Erythroblast (primary cell): ENCODE measurements around the gene SH3BP5.

Experiments
- GATA1 ChIP-seq: IDR thresholded peaks from 2 replicates; pipeline ENCODE4 v1.6.1; 2011; ENCODE audit warnings: low read depth, mild to moderate bottlenecking, control low read depth, low read length, moderate library complexity
- POLR2A ChIP-seq: IDR thresholded peaks from 2 replicates; pipeline ENCODE4 v1.6.1; 2011; ENCODE audit warnings: mild to moderate bottlenecking, low read length

- TF ChIP-seq POLR2A (no peak), GATA1 (no peak)
Observed at GRCh38 chr3:15303728-15304127, 28.7 kb downstream of the SH3BP5 start.
